Activated CD8-positive, alpha-beta memory T cell treated with anti-CD3 and anti-CD28 coated beads, Interleukin-2, amount 50 U/mL, for 4 hours (primary cell): ENCODE measurements around the gene SCNN1A.

Experiments used
- DNase-seq: peaks from one replicate; pipeline ENCODE4 v3.0.0-alpha.2; 2020

SCNN1A gene

DNA sequence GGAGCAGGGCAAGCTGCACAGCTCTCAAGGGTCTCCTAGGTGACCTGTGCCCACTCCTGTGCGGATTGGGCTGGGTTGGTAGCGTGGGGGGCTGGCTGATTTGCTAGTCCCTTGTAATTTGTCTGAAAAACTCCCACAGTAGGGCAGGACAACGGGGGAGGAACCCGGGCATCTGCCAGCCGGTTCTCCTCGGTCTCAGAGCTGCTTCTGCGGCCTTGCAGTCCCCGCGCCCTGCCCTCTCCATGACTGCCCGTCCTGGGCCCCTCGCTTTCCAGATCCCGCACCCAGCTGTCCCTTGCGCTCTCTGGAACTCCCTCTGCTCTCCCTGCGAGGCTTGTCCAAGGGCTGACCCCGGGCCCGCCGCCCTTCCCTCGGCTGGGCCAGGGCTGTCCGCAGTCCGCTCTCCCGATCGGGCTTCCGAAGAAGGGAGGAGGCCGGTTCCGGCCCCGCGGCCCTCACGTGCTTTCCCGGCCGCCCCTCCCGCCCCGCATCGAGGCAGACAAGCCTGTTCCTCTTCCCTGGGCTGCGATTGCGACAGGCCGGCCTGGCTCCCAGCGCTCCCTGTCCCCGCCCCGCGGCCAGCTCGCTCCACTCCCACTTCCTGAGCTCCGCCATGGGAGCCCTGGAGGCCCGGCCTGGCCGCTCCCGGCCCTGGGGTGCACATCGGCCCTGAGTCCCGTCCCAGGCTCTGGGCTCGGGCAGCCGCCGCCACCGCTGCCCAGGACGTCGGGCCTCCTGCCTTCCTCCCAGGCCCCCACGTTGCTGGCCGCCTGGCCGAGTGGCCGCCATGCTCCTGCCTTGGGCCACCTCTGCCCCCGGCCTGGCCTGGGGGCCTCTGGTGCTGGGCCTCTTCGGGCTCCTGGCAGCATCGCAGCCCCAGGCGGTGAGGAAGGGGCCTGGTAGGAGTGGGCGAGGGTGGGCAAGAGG is 8.5 kb upstream of the SCNN1A start, which contains the start of gene LTBR:
TSS of gene LTBR (plus strand) at position 591 of the 927 bp plus-strand sequence. CDS start at position 788, 197 bp downstream.
- no peak for DNase-seq

DNA sequence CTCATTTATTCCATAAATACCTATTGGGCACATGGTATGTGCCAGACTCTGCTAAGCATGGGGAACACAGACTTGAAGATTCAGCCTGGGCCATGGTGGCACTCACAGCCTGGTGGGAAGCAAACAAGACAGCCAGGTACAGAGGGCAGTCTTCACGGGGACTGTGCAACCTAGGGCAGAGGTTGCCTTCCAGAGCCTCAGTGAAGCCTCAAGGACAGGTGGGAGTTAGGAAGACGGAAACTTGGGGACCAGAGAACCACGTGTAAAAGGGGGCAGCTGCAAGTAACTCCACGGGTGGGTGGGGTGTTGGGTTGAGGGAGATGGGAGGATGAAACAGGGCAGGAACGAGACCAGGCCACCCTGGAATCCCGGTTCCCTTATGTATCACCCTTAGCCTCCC is 7.6 kb upstream of the SCNN1A start:
- no peak for DNase-seq

DNA sequence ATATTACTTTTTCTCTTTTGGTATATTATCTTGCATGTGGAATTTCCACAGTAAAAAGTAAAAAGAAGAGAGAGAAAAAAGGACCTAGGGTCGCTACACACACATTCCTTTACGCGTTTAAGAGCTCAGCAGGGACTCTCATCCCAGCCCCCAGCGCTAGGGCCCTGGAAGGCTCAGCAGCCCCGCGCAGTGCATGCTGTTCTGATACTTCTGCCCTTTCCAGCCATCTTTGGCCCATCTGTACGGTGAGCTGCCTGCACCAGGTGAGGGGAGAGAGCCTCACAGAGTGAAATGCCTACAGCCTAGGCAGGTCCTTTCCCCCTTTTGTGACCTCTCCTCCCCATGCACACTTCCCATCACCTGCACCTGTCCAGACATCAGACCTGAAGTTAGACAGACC is 7.0 kb upstream of the SCNN1A start:
- DNase-seq, result no peak

DNA sequence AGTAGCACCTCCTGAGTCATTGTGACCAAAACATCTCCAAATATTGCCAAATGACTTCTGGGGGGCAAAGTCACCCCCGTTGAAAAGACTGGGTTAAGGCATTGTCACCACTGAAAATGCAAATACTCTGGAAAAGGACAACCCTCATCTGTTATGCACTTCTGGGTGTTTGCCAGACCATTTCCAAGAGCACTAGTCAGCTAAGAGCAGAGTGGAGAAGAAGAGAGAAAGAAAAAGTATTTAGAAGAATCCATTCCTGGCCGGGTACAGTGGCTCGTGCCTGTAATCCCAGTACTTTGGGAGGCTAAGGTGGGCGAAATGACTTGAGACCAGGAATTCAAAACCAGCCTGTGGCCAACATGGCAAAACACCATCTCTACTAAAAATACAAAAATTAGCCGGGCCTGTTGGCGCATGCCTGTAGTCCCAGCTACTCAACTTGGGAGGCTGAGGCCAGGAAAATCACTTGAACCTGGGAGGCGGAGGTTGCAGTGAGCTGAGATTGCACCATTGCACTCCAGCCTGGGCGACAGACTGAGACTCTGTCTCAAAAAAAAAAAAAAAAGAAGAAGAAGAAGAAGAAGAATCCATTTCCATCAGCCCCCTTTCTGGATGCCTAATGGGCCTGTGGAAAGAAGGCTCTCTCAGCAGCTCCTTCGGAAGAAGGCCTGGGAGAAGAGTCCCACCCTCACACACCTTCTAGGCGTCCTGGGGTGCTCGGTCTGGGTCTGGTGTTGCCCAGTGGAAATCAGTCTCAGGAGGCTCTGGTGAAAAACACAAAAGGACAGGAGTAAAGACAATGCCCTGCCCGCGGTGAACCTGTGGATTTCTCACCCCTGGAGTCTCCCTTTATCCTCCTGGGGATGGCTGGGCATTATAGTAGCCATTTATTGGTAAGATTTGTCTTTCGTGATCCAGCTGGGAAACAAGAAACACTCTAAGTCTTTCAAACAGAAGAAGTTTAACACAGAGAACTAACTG is 5.1 kb upstream of the SCNN1A start:
- no peak for DNase-seq

DNA sequence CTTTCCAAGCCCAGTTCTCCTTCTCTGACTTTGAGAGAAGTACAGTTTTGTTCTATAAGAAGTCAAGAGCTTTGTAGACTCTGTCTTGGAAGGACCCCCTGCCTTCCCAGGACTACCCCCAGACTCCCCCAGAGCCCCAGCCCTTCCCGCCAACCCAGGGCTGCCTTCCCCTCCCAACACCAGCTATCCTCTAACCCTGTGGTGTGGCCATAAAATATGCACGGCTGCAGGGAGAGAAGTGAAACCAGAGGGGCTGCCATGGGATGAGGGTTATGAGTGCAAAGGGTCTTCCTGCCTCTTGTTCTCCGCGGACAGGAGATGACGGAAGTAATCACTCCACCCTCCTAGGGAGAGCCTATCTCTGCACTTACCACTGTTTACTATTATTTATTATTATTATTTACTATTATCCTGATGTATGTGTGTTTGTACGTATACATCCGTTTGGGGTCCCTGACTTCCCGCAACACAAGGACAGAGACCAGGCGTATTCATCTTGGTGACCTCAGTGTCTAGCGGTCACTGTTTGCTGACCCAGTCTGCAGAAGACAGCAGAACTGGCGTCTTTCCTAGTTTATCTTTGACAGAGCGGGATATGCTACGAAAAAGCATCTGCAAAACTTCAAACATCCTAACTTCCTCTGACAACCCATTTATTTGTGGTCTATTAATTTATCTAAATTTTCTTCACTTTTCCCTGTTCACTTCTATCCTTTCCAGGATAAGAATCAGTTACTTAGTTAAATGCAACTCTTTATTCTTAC is 3.5 kb upstream of the SCNN1A start:
- DNase-seq, result no peak

DNA sequence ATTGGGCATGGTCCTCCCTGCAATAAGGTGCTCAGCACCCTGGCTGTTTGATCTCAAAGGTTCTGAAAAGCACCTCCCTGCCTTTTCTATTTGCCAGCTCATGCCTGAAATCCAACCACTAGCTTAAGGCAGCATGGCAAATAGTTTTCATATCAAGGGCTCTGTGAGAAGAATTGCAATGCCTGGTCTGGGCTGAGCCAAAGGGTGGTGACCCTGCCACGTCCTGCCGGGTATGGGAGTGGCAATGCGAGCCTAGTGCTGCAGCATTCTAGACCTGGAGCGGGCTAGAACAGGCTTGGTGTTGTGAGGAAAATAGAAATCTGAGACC is 2.3 kb upstream of the SCNN1A start:
- DNase-seq, result no peak

DNA sequence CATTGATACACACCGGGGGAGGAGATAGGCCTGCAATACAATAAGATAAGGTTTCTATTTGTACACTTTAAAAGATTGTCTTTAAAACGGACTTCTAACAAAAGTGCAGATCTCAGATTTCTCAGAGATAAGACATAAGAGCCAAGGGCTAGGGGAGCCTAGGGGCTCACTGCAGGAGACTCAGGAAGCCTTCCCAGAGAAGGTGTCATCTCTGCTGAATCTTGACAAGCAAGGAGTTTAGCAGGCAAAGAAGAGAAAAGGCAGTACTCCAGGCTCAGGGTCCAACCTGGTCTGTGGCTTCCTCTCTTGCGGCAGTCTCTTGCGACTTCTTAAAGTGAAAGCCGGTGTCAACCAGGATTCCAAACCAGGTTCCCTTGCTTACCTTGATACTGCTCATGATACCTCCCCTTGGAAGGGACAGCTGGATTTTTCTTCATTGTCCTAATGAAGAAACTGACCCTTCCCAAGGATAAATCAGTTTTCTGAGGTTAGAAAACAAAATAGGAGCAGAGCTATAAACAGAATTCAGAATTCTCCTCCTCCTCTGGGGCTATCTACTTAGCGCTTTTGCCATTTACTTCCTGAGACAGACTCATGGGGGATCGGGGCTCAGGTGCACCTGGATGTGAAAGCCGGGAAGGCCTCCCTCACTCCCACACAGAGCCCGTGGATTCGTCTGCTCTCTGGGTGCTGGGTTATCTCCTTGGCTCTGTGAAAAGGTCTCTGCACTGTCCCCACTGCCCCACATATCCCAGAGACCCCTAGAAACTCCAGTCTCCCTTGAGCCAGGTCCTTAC is 1.7 kb upstream of the SCNN1A start:
- DNase-seq, result no peak

DNA sequence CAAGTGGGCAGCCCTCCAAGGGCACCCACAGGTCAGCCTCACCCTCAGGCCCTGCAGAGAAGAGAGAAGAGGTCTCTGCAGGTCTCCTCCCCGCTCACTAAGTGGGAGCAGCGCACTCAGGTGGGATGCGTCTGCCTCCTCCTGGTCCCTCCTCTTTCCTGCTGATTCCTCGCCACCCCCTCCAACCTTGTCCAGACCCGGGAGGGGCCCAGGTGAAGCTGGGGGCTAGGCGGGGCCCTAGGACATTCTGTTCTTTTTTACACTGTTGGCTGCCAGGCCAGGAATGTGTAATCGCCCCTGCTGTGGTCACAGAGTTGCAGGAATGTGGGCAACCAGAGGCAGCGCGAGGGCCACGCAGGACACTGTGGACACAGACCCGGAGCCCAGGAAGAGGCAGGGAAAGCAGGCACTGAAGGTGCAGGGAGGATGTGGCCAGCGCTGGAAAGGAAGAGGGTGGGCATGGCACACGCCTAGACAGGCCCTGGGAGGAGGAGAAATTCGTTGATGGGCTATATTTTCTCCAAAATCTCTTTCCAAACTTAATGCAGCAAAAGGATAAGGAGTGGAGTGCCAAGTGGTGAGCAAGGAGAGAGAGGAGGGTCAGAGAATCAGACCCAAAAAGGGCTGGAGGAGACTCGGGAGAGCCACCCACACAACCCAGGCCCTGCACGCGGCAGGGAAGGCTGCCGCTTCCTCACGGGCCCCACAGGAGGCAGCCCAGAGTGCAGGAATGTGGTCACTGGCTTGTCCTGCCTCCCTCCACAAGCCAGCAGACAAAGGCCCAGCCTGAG is 911 bp upstream of the SCNN1A start:
- no peak for DNase-seq

DNA sequence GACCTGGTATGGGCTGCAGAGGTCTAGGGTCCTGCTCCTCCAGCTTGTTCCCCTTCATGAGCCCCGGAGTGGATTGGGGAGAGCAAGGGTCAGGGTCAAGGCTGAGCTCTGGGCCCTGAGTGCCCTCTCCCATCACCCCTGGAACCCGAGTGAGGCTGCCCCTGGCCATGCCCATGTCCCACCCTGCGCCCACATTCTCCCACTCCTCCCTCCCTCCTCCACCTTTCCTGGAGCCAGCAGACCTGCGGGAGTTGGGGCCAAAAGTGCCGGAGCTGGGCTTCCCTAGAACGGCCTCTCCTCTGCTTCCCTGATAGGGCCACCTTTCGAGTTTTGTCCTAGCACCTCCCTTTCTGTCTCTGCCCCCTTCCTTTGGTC is 590 bp downstream of the SCNN1A start:
- no peak for DNase-seq

DNA sequence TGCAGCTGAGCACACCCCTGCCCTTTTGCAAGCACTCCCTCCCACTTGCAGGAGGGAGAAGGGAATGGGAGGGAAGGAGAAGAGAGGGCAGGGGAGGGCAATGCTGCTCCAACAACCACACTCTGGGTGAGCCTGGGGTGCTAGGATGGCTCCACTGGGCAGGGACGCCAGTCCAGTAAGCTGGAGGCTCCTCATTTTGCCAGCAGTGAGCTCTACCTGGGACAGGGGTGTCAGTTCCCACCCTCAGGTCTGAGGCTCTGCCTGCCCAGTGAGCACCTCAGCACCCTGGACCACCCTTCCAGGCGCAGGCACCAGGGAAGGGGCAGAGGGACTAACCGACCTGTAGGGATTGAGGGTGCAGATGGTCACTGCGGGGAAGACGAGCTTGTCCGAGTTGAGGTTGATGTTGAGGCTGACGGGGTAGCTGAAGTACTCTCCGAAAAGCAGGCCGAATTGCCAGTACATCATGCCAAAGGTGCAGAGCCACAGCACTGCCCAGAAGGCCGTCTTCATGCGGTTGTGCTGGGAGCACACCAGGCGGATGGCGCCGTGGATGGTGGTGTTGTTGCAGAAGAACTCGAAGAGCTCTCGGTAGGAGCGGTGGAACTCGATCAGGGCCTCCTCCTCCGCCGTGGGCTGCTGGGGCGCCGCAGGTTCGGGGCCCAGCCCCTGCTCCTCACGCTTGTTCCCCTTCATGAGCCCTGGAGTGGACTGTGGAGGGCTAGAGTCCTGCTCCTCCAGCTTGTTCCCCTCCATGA is 1.2 kb downstream of the SCNN1A start:
- DNase-seq, result no peak

DNA sequence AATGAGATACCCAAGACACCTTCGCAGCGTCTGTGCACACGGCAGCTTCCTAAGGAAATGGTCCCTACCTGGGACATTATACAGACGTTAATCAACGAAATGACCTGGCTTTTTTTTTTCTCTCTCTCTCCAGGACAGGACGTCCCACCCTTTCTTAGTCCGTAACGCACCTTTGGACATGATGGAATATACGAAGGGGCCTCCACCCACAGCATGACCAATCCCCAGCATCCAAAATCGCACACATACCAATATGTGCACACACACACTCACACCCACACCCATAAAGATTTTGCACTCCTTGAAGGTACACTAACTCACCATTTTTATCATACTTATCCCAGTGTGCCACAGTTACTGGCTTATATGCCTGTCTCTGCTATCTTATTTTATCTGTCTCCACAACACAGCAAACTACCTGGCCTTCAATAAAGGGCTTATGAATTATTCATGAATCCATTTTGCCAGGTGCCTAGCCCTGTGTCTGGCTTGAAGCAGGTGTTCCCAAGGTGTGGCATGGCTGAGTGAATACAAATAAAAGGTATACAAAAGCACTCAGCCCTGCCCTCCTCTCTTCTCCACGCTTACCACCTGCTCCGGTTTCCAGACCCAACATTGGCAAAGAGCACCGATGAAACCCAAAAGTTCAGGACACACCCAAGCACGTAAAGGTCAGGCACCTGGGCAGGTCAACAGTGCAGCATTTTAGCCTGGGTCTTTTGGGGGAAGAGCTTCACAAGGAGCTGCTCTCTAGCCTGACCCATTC is 2.2 kb downstream of the SCNN1A start:
- DNase-seq, result no peak

DNA sequence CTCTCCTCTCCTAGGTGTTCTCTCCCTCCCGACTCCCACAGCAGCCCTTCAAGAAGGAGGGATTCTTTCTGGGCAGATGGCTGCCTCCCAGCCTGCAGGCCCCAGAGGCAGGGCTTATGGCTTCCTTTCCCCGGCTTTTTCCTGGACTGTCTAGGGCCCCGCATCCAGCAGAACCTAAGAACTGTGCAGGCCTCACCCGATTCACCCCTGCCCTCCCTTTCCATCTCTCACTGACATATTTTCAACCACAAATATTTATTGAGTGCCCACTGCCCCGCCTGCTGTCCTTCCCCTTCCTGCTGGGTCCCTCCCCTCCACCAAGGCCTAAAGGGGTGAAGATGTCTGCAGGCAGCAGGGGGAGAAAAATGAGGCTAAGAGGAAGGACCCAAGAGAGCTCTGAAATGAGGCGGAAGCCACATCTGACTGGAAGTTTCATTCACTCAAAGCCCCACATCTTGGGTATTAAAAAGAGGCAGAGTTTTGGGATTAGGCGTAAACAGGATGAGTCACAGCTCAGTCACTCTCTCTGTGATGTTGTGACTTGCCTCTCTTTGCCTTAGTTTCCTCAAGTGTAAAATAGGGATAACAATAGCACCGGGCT is 2.9 kb downstream of the SCNN1A start:
- DNase-seq, result no peak

DNA sequence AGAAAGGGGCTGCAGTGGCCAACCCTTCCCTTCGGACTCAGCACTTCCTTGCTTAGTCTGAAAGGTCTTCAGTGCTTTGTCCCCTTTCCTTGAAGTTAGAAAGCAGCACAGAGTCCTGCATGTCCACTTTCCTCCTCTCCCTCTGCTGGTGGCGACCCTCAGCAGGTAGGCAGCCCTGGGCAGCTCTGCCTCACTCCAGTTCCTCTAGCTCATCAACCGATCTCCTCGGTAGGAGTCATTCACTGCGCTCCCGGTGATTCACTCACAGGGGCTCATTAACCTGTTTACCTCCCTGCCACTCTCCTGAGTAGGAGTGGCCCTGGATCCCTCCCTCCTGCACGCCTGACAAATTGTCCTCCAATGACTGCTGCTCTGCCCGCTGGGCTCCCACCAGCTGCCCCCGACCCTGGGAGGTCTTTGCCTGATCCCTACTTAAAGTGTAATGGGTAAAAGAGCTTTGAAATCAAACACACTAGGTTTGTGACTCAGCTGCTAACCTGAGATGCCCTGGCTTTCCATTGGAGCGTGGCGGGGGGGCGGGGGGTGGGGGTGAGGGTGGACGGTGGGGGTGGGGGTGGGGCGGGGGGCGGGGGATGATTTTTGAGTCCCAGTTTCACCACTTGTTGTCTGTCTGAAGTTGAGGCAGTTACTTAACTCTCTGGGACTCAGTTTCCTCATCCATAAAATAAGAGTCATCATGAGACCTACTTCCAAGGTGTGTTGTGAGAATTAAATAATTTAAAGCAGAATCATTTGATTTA is 4.2 kb downstream of the SCNN1A start:
- no peak for DNase-seq

DNA sequence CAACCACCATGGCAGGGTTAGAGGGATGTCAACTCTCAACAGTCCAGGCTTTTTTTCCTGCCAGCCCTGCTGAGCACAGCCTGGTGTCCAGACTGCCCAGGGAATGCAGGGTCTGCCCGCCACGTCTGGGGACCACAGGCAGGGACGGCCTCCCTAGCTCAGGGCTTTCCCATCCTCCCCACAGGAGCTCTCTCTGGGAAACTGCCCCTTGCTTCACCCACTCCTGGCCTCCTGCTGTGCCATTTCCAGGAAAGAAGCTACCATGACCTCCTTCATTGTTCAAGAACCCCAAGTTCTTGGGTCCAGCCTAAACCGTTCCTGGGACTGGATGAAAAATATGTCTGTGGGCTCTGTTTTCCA is 4.8 kb downstream of the SCNN1A start:
- no peak for DNase-seq

DNA sequence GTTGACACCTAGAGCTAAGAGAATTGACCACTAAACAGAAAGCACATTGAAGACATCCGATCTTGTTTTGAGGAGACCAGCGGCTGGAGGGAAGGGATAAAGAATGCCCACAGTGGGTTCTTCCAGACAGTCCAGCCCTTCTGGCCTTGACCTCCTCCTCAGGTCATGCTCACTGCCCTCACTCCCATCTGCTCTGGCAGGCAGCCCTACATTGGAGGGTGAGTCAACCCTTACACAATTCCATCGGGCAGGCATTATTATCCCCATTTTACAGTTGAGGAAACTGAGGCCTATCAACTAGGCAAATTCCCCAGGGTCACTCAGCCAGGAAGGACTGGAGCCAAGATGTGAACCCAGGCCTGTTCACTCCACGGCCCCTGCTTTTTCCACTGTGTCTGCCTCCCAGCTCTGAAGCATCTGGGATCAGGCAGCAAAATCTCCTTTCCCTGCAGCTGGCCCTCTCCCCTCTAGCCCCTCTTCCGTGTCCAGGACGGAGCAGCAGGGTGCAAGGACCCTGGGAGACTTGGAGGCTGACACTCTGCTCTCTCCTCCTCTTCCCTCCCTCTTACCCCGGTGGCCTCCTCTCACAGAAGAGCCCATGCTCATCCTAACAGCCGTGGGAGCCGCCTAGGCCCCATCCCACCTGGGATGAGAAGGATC is 5.3 kb downstream of the SCNN1A start:
- DNase-seq, result no peak

DNA sequence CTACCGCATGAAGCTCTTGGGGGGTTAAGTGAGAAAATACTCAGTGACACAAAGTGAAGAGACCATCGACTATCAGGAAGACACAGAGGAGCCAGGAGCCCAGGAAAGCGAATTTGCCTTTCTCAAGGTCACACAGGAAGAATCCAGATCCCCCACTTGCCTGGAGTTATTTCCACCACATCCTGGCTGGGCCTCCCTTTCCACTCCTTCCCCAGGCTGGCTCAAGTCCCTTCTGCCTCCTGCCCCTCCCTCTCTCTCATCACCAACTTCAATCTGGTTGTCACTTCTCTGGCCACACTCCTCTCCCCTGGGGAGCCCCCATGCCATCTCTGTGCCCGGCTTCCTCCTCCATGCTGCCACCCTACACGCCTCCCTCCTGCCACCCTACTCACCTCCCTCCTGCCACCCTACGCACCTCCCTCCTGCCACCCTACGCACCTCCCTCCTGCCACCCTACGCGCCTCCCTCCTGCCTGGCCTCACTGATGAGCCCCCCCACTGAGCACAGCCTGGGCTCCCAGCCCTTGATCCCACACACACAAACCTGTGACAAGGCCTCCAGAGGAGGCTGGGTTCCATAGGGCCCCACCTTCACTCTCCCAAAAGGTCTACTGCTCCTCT is 6.3 kb downstream of the SCNN1A start:
- no peak for DNase-seq
